EH (cell line): ENCODE results near the gene SLC66A3.

Experiments used
- DNase-seq: peaks from one replicate; pipeline ENCODE4 v3.0.0-alpha.2; 2015; ENCODE audit warnings: low read depth

Gene SLC66A3

GRCh38 chr2:11213975-11214374, 58.7 kb downstream of the SLC66A3 start:
- DNase-seq, result no peak

- no peak for DNase-seq
These were observed 59.5 kb downstream of the SLC66A3 start for GRCh38 chr2:11214770-11215169.

GRCh38 chr2:11215407-11215806, 60.1 kb downstream of the SLC66A3 start:
- DNase-seq, result no peak

DNA sequence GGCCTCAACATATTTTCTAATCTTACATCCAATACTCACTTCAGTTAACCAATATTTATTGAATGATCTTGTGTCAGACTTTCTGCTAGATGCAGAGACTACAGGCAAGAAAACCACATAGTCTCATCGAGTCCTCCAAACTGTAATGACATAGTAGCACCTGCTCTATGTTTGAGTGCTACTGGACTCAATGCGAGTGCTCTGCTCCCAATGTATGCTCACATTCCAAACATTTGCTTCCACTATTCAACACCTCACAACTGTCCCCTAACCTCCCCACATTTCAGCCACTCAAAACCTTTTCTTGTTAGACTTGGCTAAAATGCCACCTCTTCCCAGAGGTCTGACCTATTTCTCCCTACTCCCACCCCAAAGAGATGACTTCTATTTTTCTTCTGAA, 65.2 kb downstream of the SLC66A3 start:
- no peak for DNase-seq

- DNase-seq, result no peak
These were observed 67.6 kb downstream of the SLC66A3 start for GRCh38 chr2:11222845-11223244.

GRCh38 chr2:11224887-11225286, 69.6 kb downstream of the SLC66A3 start:
- no peak for DNase-seq

GRCh38 chr2:11227595-11227994, 72.3 kb downstream of the SLC66A3 start:
- no peak for DNase-seq
